Neutrophil (primary cell): ENCODE results near the gene NOVA1.

Experiments
- H3K27ac ChIP-seq: fragments of 200-600 bp; sonication (generic); 2 replicates; pipeline ENCODE4 v1.5.1; 2016; ENCODE audit warnings: mild to moderate bottlenecking, moderate library complexity
- H3K27me3 ChIP-seq: fragments of 200-600 bp; sonication (generic); 2 replicates; pipeline ENCODE4 v1.6.0; 2016; ENCODE audit warnings: mild to moderate bottlenecking
- H3K36me3 ChIP-seq: fragments of 200-600 bp; sonication (generic); 2 replicates; pipeline ENCODE4 v1.5.1; 2017
- H3K4me1 ChIP-seq, 2 experiments: fragments of 200-600 bp in 1 of 2; sonication (generic) in 1 of 2; 1 replicate in 1 of 2; 2 replicates in 1 of 2; pipeline versions ENCODE4 v1.5.1 to v1.6.1; 2013 to 2016; ENCODE audit warnings: low read depth in 1 of 2, low read length in 1 of 2, mild to moderate bottlenecking in 1 of 2, moderate library complexity in 1 of 2; ENCODE audit not compliant: control insufficient read depth in 1 of 2, insufficient read depth in 1 of 2
- H3K4me3 ChIP-seq, 2 experiments: fragments of 200-600 bp in 1 of 2; sonication (generic) in 1 of 2; 1 replicate in 1 of 2; 2 replicates in 1 of 2; pipeline ENCODE4 v1.5.1; 2013 to 2016; ENCODE audit warnings: low read depth in 1 of 2, low read length in 1 of 2, mild to moderate bottlenecking in 1 of 2, moderate library complexity in 1 of 2
- H3K9me3 ChIP-seq: fragments of 200-600 bp; sonication (generic); 2 replicates; pipeline ENCODE4 v1.5.1; 2016
- CTCF ChIP-seq: fragments of 200-600 bp; sonication (generic); IDR thresholded peaks from 2 replicates; pipeline ENCODE4 v1.5.1; 2016; ENCODE audit warnings: antibody characterized with exemption

NOVA1 gene

GRCh38 chr14:26548406-26548805, 49.4 kb downstream of the NOVA1 start:
- Histone ChIP-seq H3K36me3 (no peaks in the 10 kb centered on the region), H3K4me1 (no peaks in the 10 kb centered on the region), H3K27me3 (no peaks in the 10 kb centered on the region), H3K4me3 (no peak overlapping the region), H3K27ac (no peak overlapping the region), H3K9me3 (no peaks in the 10 kb centered on the region)
- TF ChIP-seq CTCF = no peak

GRCh38 chr14:26538176-26538575, 59.7 kb downstream of the NOVA1 start:
- Histone ChIP-seq H3K27ac (no peak overlapping the region), H3K4me3 (no peak overlapping the region), H3K27me3 (no peaks in the 10 kb centered on the region), H3K36me3 (no peaks in the 10 kb centered on the region), H3K9me3 (no peaks in the 10 kb centered on the region), H3K4me1 (no peaks in the 10 kb centered on the region)
- TF ChIP-seq CTCF = no peak

- no peaks in the 10 kb centered on the region for H3K9me3 ChIP-seq
- no peaks in the 10 kb centered on the region for H3K36me3 ChIP-seq
- no peaks in the 10 kb centered on the region for H3K4me1 ChIP-seq
- no peaks in the 10 kb centered on the region for H3K27me3 ChIP-seq
- H3K4me3 ChIP-seq = no peak overlapping the region
- no peak for TF ChIP-seq CTCF
- no peak overlapping the region for H3K27ac ChIP-seq
Observed at GRCh38 chr14:26531894-26532293, 65.9 kb downstream of the NOVA1 start.

GRCh38 chr14:26528415-26529182, 69.2 kb downstream of the NOVA1 start:
- Histone ChIP-seq H3K9me3 (no peaks in the 10 kb centered on the region), H3K4me3 (no peak overlapping the region), H3K27ac (no peak overlapping the region), H3K4me1 (no peaks in the 10 kb centered on the region), H3K36me3 (no peaks in the 10 kb centered on the region), H3K27me3 (no peaks in the 10 kb centered on the region)
- TF ChIP-seq CTCF = no peak

GRCh38 chr14:26527095-26527494, 70.7 kb downstream of the NOVA1 start:
- H3K4me1 ChIP-seq = no peaks in the 10 kb centered on the region
- no peaks in the 10 kb centered on the region for H3K9me3 ChIP-seq
- H3K4me3 ChIP-seq = no peak overlapping the region
- no peaks in the 10 kb centered on the region for H3K27me3 ChIP-seq
- H3K36me3 ChIP-seq = no peaks in the 10 kb centered on the region
- no peak for TF ChIP-seq CTCF
- no peak overlapping the region for H3K27ac ChIP-seq
